ENCODE measurements around the gene ARHGEF3. TPM values are rescaled to one million over a fixed set of nuclear protein-coding genes. Genes with fewer than 3 reads are reported as not detected.

The ARHGEF3 gene
- total RNA-seq, 1 donor from 2014 or later: 26.0 TPM

DNA sequence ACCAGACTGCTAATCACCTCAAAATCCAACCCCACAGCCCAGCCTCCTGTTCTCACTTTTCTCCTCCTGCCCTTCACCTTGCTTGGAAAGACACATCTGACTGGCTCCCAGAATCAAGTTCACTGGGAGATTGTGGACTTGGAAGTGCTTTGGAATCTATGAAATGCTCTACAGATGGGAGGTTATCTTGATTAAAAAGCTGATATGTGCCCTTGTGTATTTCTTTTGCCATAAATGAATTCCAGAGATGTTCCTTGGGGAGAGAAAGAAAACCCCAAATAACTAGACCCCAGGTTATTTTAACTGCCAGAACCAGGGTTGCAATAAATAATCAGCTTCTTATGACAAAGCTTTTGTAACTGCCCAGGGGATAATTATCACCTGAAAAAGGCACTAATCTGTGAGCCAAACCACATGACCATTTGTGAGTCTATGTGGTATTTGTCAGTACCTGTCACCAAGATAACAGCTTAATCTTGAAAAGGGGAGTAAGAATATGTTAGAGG lies 21.7 kb upstream of the ARHGEF3 start:
- no peak for DNase-seq

DNA sequence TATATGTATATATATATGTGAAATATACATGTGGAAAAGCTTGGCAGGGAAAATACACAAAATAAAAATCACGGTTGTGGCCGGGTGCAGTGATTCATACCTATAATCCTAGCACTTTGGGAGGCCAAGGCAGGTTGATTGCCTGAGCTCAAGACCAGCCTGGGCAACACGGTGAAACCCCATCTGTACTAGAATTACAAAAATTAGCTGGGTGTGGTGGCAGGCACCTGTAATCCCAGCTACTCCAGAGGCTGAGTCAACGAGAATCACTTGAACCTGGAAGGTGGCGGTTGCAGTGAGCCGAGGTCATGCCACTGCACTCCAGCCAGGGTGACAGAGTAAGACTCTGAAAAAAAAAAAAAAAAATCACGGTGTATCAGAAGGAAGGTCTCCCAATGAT lies 20.8 kb upstream of the ARHGEF3 start:
- DNase-seq: no peak

DNA sequence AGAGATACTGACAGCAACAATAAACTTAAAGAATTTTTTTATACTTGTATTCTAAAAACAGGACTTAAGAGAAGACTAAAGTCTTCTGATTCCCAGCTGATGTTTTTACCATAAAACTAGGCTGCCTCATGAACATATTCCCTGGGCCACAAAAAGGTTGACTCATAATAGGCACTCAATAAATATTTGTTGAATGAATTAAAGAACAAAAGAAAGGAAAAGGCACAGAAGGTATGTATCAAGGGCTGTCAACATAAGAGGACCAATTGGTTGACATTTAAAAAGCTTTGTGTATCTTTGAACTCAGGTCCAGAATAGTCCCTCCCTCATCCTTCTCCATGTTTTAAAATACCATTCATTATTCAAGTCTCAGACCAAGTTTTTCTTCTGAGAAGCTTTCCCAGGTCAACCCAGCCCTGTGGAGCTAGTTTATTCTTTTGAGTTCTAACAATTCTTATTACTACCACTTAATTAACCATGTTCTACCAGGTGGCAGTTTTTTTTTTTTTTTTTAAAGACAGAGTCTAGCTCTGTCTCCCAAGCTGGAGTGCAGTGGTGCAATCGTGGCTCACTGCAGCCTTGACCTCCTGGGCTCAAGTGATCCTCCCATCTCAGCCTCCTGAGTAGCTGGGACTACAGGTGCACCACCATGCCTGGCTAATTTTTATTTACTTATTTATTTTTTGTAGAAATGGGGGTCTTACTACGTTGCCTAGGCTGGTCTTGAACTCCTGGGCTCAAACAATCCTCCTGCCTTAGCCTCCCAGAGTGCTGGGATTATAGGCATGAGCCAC lies 17.5 kb upstream of the ARHGEF3 start:
- no peak for DNase-seq

DNA sequence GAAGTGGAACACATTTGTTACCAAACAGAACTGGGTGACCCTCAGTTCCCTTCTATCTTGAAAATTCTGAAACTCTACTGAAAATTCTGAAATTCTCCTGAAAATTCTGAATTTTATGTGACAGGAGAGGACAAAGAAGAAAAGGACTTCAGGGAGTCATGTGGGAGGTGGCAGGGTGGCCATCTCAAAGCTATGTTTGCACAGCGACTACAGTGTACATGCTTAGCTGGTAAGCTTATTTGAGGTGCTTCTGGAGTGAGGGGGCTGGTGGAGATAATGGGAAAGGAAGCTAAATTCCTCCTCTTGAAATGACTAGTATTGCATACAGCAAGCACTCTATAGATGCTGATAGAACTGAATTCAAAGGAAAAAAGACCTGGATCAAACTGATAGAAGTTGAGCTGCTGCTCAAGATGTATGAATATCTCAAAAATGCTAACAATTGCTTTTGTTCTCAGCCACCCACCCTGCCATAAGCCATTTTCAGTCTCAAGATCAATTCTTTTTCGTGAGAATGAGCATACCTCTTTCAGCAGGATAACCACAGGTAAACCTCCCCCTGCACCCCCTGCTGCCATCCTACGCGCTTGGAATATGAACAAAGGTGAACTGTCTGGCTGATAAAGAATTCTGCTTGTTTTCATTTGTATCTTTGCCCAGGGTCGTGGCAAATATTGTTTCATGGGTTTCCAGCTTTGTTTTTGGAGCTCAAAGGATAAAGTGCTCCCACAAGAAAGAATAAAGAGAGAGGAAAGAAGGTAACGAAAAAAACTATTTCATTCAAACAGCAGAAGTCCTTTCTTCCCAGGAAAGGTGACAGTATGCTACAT lies 16.6 kb upstream of the ARHGEF3 start:
- DNase-seq: no peak

DNA sequence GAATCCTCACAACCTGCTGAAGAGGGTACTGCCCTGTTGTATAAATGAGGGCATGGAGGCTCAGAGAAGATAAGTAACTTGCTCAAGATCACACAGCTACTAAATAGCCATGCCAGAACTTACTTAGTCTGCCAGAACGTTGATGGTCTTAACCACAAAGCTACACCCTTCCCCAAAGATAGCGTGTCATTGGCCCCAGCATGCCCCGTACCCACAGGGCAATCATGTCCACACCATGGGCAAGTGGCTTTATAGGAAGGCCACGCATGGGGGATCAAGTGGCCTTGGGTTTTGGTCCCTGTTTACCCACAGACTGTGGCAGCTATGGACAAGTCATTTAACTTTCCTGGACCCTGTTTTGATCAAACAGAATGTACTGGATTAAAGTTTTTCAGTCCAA lies 15.9 kb upstream of the ARHGEF3 start:
- no peak for DNase-seq

DNA sequence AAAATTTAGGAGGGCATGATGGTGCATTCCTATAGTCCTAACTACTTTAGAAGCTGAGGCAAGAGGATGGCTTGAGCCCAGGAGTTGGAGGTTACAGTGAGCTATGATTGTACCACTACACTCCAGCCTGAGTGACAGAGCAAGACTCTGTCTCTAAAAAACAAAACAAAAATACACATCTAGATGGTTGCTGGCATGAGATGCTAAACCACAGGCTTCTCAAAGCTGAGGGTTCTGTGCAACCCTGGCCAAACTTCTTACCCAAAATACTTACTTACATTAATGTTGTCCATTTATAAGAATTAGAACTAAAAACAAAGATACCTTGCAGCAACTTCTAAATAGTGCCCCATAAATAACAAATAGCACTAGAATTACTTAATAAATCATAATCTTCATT lies 14.3 kb upstream of the ARHGEF3 start:
- DNase-seq: no peak

DNA sequence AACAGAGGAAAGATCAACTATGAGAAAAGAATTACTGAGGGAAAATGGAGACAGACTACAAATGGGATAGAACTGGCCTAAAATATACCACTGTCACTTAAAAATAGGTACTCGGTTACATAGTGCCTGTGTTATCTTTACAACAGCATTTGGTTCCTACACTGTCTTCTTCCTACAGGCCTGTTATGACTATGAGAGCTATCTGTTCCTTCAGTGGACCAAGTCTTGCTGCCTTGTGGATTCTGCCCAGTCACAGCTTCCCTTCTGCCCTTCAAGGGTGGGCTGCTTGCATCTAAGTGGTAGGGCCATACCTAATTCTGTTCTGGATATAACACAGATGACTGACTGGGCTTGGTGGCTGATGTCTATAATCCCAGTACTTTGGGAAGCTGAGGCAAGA lies 13.8 kb upstream of the ARHGEF3 start:
- DNase-seq: no peak

DNA sequence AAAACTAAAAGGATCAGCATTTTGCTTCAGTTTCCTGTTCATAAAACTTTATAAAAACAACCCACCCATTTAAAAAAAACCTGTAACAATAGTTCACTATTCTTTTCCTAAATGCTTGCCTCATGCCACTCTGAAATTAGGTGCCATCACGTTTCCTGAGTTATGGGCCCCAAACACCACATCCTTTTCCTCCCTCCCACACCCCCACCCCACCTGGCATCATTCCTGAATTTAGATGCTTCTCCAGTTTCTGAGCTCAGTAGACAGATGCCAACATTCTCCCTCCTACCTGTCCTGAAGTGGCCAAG lies 11.9 kb upstream of the ARHGEF3 start:
- no peak for DNase-seq

DNA sequence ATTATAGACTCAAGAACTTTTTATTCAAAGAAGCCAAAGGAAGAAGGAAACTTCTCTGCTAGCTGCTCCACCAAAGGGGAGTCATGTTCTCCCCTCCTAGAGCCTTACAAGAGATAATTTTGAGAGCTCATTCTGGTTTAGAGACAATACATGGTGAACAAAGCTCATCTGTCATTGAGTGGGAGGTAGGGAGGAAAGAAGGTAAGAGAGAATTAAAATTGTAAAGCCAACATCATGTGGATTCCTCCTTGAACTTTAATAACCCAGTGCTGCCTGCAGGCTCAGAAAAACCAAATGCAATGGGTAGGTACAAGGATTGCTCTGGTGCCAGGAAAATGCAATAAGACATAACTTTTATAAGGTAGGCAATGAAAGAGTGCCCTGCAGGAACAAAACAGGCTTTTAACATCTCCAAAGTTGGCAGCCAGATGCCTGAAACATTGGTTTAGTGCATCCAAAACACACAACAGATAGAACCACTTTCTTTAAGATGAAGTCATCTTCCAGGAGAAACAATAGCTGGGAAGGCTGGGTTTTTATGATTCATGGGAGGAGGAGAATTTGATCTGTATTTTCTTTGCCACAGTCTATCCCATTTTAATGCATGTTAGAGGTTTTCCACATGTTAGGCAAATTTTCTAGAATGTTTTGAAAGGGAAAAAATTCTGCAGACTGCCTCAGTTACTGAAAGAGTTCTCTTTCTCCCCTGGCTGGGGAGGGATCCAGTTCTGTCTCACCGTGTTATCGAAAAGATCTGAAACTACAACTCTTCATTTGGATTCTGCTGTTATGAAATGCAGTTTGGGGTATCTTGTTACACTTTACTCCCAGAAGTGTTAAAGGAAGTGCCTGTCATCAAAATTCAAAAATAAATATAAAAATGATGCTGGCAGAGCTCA lies 11.3 kb upstream of the ARHGEF3 start:
- peak; percentile 41 for DNase-seq

DNA sequence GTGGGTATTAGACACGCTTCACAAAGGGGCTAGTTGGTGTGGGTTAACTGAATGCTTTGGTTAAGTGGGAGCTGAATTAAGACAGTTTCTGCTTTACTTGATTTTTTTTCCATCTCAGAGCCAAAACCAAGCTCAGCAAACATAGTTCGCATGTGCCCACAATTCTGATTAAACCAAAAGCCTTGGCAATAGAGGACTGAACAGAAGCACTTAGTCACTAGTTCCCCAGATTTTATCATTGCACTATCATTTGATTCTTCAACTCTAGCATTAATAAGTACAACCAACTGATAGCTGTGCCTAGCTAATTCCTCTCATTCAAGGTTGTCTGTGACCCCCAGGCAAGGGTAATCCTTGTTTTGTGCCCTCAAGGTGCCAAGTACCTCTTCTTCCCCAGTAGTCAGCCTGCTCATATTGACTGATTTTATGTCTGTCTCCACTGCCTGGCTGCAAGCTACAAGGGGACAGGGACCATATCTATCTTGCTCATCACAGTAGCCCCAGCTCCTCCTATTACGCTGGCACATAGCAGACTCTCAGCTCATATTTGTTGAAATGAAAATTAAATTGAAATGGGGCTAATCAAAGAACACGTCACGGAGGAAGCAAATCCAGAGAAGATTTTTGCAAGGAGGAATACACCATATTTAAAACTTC lies 9.9 kb upstream of the ARHGEF3 start:
- no peak for DNase-seq

DNA sequence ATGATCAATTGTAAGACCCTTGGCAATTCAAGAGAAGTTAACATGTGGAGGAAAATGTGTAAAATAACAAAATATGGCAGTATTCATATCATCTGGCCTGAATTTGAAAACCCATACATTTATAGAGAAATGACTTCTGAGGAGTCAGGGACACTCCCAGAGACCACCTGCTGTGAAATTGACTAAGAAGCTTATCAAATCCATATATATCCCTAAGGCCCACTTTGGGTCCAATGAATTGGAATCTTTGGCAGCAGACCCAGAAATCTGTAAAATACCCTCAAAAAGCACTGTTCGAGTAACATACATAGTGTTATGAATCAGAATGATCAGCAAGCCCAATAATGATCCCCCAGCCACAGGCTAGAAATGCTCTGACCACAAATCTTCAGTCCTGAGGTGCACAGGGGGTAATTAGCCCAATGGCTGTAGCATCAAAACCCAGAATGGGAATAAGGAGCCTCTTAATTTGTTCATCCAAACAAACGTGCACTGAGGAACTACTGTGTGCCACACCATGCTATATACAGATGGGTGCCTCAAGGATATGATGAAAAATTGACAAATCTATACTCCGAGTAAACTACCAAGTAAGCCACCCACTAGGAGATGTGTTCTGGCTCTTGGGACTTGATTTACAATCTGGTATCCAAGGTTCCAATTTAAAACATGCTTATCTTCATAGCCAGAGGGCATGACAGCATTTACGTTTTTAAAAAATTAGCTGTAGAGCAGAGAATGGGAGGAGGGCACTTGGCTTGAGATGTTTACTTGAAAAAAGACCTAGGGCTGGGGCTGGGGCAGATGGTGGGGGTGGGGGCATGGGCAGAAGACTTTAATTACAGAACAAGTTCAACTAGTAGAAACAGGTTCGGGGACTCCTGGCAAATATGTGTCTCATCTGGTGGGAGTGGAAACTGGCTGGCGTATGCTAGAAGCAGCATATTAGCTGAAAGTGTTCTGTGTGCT lies 9.1 kb upstream of the ARHGEF3 start:
- peak; percentile 46 for DNase-seq

DNA sequence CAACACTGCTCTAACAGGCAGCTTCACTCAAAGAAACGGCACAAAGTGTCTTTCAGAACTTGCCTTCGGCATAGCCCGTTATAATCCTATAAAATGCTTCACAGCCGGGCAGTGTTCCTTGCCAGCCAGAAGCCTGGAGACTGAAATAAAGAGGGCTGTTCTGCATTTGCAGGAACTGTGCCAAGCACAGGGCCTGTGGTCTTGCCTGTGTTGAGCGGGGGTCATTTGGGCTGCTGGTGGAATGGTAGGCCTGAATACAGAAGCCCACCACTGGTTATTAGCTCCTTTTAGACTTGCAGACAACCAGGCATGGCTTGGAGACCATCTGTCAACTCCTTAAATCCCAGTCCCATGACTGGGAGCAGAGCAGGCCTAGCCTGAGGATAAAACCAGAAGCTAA lies 4.7 kb upstream of the ARHGEF3 start:
- no peak for DNase-seq

DNA sequence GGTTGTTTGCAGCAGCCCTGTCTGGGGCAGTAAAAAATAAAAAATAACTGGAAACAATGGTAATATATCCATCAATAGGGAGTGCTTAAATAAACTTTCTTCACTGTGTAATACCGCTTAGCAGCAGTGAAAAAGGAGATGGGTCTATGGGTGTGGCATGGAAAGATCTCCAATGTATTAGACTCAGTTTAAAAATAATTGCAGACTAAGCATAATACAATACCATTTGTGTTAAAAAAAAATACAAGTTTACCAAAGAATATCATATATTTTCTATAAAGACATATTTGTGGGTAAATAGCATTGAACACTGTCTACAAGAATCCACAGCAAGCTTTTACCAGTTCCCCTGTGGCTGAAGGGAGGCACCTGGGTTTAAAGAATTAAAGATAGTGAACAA lies 1.0 kb upstream of the ARHGEF3 start:
- DNase-seq: no peak

DNA sequence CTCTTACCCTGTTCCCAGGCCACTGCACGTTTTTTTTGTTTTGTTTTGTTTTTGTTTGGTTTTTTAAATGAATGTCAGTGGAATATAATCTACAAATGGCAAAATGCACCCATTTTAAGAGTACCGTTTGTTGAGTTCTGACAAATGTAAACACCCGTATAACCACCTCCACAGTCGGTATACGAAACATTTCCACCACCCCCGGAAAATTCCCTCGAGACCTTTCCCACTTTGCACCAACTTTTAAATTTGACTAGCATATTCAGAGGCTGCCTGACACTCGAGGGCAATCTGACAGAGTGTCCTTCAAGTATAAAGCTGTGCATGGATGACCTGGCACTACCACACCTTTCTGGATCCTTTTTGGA lies 613 bp upstream of the ARHGEF3 start:
- DNase-seq: no peak

DNA sequence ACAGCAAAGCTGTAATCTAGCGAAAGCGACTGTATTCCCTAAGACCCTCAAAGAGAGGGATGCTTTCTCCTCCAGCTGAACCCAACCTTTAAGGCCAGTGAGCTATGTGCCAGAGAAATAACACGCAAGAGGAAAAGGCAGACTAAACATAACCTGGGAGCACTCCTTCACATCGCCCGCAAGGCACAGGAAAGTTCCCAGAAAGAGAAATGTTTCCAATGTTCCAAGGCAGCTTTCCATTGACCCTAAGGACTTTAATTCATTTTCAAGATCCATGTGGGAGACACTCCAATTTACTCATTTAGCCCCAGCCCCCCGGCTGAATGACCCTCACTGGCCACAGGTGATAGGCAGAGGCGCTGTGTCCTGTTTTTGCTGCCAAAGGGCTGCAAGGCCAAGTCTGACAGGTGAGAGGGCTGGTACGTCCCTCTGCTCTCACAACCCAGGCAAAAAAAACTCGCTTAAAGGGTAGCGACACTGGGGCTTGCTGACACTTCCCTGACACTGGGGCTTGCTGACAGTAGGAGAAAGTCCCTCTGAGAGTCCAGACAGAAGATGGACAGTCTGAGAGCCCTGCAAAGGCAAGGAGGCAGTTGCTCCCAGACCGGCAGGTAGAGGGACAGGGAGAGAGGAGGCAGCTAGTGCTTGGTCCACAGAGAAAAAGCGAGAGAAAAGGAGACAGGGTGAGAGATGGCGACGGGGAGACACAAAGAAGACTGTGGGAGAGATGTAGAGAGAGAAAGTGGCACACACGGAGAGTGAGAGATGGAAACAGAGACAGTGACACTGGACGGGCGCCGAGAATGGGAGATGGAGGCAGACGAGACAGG lies 702 bp downstream of the ARHGEF3 start:
- no peak for DNase-seq

DNA sequence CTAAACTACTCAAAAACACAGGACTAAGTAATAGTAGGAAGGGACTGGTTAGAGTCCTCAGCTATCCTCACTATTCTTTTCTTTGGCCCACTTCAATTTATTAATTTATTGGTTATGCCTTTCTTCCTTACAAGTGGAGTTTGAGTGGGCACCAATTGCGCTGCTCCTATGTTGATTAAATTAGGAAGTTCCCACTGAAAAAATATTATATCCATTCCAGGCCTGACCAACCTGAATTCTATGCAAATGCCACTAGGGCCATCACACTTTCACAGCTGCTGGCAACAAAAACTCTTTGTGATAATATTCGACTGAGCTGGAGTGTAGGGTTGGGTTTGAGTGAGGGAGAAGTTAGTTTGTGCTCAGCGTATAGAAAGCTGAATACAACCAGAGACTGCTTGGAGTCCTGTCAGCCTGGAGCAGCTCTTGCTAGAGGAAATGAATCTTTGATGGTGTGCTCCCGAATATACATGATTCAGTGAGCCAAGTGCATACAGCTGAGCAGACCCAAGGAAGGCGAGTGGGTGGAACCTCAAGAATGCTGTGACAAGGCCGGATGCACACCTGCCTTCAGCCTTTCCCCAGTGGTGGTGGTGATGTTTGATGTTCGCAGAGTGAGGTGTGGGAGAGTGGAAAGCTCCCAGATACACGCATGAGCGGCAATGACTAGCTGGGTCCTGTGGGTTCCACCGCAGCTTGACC lies 1.5 kb downstream of the ARHGEF3 start:
- DNase-seq: no peak

DNA sequence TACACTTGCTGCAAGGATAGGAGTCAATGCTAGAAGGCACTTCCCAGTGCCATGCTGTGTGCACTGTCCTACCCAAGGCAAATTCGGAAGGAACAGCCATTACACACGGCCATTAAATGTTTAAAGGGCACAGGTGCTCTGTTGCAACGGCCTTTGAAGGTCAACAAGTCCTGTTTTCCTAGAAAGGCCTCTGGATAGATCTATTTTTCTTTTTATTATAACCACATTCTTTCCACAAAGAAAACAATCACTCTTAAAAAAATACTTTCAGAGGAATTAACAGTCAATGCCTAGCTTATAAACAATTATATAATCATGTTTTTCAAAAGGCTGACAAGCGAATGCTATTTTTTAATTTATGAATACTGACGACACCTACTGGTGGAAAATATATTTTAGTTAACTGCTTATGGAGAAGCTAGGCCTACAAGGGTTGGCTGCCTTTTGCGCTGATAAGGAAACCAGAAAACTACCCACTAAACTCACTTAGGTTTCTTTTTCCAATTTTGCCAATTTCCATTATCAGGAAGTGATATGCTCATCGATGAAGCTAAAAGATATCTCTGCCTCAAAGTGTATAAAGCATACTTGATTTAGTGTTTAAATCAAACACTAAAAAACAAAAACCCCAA lies 2.4 kb downstream of the ARHGEF3 start:
- peak; percentile 8 for DNase-seq

DNA sequence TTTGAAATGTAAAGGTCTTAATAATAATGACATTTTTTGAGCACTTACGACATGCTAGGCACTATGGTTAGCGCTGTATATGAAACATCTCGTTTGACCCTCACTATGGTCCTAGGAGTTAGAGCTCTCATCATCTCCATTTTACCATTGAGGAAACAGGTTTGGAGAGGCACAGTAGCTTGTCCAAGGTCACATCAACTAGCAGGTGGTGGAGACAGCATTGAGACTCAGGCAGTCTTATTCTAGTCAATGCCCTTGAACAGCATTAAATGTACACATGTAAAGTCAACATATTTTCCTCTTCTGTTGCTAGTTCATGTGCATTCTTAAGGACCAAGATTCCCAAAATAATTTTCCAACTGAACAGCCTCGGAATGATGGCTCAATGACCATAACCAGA lies 4.8 kb downstream of the ARHGEF3 start:
- DNase-seq: no peak

DNA sequence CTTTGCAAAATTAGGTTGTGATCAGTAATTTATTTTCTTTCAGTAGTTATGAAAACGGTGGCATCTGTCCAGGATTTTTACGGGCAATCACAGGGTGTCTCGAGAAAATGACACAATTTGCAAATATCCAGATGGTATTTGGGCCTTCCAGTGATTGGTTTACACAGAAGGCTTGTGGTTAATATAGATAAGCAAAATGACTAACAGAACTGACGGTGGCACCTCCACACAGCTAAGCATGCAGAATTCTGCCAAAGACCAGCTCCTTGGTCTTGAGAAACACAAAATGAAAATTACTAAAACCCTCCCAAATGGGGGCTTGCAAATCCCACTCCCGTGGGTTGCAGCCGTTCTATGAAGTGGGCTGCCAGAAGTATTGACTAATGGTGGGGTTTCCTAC lies 5.5 kb downstream of the ARHGEF3 start:
- no peak for DNase-seq

Measured in skin of body (tissue), 2 donors.